ENCODE results near the gene PCYOX1L.

The PCYOX1L gene

DNA sequence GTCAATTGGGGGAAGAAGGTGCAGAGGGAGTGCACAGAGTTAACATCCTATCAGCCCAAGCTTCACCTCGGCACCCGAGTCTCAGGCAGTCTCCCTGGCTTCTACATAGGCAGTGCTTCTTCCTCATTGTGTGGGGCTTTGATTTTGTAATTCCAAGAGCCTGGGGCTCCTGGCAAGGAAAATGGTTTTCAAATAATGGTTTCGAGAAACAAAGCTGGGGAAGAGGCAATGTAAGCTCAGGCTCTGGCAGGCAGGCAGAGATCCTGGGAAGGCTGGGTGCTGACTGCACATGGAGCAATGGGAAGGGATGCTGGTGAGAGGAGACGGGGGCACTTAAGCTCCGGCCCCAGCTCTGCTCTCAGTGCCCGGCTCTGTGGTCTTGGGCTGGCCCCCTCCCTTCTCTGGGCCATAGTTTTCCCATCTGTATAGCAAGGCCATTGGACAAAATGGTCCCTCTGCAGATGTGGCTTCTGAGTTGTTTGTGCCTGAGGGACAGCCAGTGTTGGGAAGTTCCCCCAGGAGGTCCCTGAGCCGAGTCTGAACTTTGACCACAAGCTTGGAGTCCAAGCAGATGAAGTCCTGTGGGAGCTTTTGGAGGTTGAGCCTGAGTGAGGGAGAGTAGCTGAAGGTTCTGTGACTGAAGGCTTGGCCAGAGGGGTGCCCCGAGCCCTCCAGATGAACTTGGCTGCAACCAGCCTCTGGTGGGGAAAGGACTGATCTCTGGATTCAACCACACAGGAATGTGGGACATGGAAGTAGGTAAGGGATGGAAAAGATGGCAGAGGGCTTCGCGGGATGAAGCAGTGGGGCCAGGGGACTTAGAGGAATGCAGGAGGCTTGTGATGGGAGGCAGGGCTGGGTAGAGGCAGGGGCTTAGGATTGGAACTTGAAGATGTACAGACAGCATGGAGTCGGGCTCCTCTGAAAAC is 49.7 kb downstream of the PCYOX1L start:
- H3K9me3 Mint-ChIP-seq: no peaks in the 10 kb centered on the region
- no peak overlapping the region for H3K4me3 Mint-ChIP-seq
- DNase-seq (ENCODE audit: low spot score in 2 of 2): no peak
- no peaks in the 10 kb centered on the region for H3K4me1 Mint-ChIP-seq
- peaks cover 14% of the 10 kb centered on the region for H3K27me3 Mint-ChIP-seq
- ATAC-seq (ENCODE audit: low read depth): no peak
- H3K27ac Mint-ChIP-seq: no peak overlapping the region
- no peaks in the 10 kb centered on the region for H3K36me3 Mint-ChIP-seq

DNA sequence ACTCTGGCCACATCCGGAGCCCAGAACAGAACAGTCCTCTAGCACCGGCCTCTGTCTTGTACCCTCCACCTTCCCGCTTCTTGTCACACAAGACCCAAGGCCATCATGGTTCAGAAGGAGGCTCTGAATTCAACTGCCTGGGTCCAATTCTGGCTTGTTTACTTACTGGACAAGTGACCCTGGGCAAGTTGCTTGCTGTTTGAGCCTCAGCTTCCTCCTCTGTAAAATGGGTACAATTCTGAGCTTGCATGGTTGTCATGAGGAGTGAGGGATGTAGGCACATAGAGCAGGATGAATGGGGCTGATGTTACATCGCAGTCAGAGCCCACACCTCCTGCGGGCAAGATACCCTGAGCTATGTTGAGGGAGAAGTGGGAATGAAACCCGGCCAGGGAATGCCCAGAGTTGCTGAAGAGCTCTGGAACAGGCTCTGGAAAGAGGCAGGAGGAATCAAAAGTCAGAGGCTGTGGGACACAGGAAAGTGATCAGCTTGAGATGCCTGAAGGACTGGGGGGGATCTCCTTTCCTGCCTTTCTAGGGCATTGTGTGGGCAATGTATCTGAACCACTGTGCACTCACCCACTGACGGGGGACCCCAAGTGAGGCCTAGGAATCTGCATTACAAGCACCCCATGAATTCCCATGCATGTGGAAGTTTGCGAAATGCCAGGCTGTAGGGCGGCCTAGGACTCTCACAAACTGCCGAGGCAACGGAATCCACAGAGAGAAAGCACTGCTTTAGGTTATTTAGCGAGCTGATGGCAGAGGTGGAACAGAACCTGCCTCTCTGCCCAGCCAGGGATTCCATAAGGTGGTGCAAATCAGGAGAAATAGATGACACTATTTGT is 50.6 kb downstream of the PCYOX1L start:
- Mint-ChIP-seq H3K4me1 (no peaks in the 10 kb centered on the region), H3K27me3 (peaks cover 14% of the 10 kb centered on the region), H3K27ac (no peak overlapping the region), H3K4me3 (no peak overlapping the region), H3K9me3 (no peaks in the 10 kb centered on the region), H3K36me3 (no peaks in the 10 kb centered on the region)
- ATAC-seq (ENCODE audit: low read depth) (no peak), DNase-seq (ENCODE audit: low spot score in 2 of 2) (no peak)

- Mint-ChIP-seq H3K4me1 (no peaks in the 10 kb centered on the region), H3K27ac (no peak overlapping the region), H3K9me3 (no peaks in the 10 kb centered on the region), H3K36me3 (no peaks in the 10 kb centered on the region), H3K27me3 (peaks cover 14% of the 10 kb centered on the region), H3K4me3 (no peak overlapping the region)
- ATAC-seq (ENCODE audit: low read depth): no peak
- DNase-seq (ENCODE audit: low spot score in 2 of 2): no peak
Measured at GRCh38 chr5:149409268-149409948, 51.6 kb downstream of the PCYOX1L start.

DNA sequence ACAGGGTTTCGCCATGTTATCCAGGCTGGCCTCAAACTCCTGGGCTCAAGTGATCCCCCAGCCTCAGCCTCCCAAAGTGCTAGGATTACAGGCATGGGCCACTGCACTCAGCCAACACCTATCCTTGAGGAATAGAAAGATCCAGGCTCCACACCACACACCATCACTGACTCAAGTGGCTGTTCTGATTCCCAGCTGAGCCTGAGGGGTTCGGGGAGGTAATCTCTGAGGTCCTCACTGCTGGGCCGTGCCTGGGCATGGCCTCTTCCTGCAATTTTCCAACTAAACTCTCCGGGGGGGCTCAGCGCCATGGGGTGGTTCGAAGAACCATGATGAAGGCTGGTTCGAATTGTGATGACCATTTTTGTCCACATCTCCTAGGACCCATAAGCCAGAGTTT is 52.2 kb downstream of the PCYOX1L start:
- no peak overlapping the region for H3K4me3 Mint-ChIP-seq
- H3K36me3 Mint-ChIP-seq: no peaks in the 10 kb centered on the region
- H3K27ac Mint-ChIP-seq: no peak overlapping the region
- no peak for ATAC-seq (ENCODE audit: low read depth)
- peaks cover 14% of the 10 kb centered on the region for H3K27me3 Mint-ChIP-seq
- H3K9me3 Mint-ChIP-seq: no peaks in the 10 kb centered on the region
- H3K4me1 Mint-ChIP-seq: no peaks in the 10 kb centered on the region
- DNase-seq (ENCODE audit: low spot score in 2 of 2): no peak

DNA sequence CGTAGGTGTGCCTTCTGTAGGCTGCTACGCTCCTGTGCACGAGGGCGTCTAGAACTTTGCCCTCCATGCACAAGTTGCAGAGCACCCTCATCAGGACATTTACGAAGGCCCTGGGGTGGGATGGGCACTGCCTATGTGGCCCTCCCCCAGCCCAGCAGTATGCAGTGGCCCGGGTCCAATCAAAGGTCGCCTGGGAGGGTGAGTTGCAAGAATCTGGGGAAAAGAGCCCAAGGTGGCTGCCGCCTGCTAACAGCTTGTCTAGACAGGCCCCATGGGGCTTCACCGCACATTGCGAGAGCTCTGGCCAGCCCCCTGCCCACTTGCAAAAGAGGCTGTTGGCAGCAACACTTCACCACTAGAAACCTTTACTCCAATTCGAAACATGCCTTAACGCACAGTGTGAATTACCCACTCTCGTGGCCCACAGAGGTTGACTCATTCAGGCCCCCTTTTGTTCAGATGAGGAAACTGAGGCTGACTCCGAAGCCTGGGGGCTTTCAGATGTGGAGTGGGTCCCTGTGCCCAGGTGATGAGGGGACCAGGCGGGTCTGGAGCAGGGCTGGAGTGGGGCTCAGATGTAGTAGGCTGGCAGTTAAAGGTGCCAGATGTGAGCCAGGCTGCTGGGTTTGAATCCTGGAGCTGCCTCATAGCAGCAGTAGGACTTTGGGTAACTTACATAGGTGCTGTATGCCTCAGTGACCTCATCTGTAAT is 53.0 kb downstream of the PCYOX1L start:
- Mint-ChIP-seq H3K27ac (no peak overlapping the region), H3K27me3 (peaks cover 14% of the 10 kb centered on the region), H3K36me3 (no peaks in the 10 kb centered on the region)

GRCh38 chr5:149411738-149412519 is 54.1 kb downstream of the PCYOX1L start:
- DNase-seq (ENCODE audit: low spot score in 2 of 2) (no peak), ATAC-seq (ENCODE audit: low read depth) (no peak)
- no peaks in the 10 kb centered on the region for H3K36me3 Mint-ChIP-seq
- no peaks in the 10 kb centered on the region for H3K4me1 Mint-ChIP-seq
- H3K27ac Mint-ChIP-seq: no peak overlapping the region
- H3K27me3 Mint-ChIP-seq: peaks cover 14% of the 10 kb centered on the region
- H3K9me3 Mint-ChIP-seq: no peaks in the 10 kb centered on the region
- H3K4me3 Mint-ChIP-seq: no peak overlapping the region

More for the DNA sequence above, 53.0 kb downstream of the PCYOX1L start:
- ATAC-seq (ENCODE audit: low read depth) (no peak), DNase-seq (ENCODE audit: low spot score in 2 of 2) (no peak)
- Mint-ChIP-seq H3K9me3 (no peaks in the 10 kb centered on the region), H3K4me3 (no peak overlapping the region), H3K4me1 (no peaks in the 10 kb centered on the region)

DNA sequence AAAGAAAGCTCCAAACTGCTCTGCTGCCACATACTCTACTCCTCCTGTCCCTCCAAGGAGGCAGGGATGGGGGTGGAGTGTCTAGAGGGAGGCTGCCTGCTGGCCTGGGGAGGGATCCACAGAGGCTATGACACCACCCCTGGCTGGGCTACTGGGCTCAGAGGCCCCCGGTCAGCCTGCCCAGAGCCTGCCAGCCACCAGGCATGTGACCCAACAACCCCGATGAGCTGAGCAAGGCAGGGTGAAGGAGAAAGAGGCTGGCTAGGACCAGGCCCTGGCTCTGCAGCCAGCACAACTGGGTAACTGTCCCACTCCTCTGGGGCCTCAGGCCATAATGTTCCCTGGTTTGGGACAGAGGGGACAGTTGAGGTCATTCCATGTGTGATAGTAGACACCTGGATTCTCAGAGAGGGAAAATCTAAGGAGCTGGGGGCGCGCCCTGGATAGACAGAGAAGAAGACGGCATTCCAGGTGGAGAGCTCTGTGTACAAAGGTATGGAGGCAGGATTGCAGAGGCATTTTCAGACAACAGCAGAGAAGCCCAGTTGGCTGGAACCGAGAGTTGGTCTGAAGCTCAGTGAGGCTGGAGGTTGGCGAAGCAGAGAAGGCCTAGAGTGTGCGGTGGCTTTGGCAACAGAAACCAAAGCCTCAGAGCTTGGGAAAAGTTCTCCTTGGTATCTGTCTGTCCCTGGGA is 55.1 kb downstream of the PCYOX1L start:
- H3K27ac Mint-ChIP-seq: no peak overlapping the region
- H3K4me1 Mint-ChIP-seq: peaks cover 3% of the 10 kb centered on the region

DNA sequence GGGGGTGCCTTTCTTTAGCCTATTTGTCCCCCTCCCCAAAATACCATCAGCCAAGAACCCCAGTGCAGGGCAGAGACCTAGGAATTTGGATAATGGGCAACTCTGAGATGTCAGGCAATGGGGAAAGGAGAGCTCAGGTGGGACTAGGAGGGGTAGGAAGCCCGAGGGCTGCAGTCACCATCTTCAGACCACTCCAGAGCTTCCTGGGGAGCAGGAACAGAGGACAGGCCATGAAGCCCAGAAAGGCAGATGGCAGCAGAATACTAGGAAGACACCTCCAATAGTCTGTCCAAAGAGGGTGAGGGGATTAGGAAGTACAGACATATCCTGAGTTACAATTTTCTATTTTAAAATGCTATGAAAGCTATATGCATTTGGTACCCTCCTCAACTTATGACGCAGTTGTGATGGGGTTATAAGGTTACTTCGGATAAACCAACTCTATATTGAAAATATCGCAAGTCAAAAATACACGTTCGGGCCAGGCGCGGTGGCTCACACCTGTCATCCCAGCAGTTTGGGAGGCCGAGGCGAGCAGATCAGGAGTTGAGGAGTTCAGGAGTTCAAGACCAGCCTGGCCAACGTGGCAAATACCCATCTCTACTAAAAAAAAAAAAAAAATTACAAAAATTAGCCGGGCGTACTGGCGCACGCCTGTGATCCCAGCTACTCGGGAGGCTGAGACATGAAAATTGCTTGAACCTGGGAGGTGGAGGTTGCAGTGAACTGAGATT is 55.8 kb downstream of the PCYOX1L start:
- DNase-seq (ENCODE audit: low spot score in 2 of 2) (no peak), ATAC-seq (ENCODE audit: low read depth) (no peak)
- Mint-ChIP-seq H3K27ac (no peak overlapping the region), H3K36me3 (no peaks in the 10 kb centered on the region), H3K9me3 (no peaks in the 10 kb centered on the region), H3K4me3 (no peak overlapping the region), H3K27me3 (peaks cover 7% of the 10 kb centered on the region), H3K4me1 (peaks cover 3% of the 10 kb centered on the region)

More for the DNA sequence above, 55.1 kb downstream of the PCYOX1L start:
- H3K36me3 Mint-ChIP-seq: no peaks in the 10 kb centered on the region
- no peak overlapping the region for H3K4me3 Mint-ChIP-seq
- DNase-seq (ENCODE audit: low spot score in 2 of 2): no peak
- H3K9me3 Mint-ChIP-seq: no peaks in the 10 kb centered on the region
- no peak for ATAC-seq (ENCODE audit: low read depth)
- peaks cover 10% of the 10 kb centered on the region for H3K27me3 Mint-ChIP-seq

DNA sequence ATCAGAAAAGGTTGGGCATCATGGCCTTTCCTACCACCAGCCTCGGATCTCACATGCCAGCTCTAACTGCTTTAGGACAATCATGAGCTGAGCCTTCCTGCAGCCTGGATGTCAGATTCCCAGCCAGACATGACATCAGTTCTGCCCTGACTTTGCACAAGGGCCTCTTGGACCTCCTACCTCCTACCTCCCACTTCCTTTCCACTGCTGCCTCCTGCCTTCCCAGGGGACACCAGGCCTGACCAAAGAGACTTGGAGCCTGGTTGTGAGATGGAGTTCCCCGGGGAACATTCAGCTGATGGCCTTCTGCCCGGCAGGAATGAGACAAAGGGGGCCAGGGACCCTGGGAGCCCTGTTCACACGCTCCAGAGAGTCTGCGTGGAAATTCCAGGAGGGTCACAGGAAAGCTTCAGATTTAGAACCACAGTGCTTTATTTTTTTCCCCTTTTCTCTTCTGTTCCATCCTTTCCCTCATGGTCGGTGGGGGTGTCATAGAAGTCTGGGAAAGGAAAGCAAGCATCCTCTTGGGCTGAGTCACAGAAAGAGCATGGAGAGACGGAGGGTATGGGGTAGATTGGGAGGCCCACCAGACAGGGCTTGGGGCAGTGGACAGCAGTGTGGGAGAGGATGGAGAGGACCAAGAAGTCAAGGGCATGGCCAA is 56.7 kb downstream of the PCYOX1L start:
- H3K4me1 Mint-ChIP-seq: peaks cover 3% of the 10 kb centered on the region
- H3K27ac Mint-ChIP-seq: no peak overlapping the region
- H3K36me3 Mint-ChIP-seq: no peaks in the 10 kb centered on the region

GRCh38 chr5:149415066-149415967 is 57.5 kb downstream of the PCYOX1L start:
- Mint-ChIP-seq H3K4me1 (peaks cover 5% of the 10 kb centered on the region), H3K36me3 (no peaks in the 10 kb centered on the region), H3K27me3 (peaks cover 4% of the 10 kb centered on the region), H3K9me3 (no peaks in the 10 kb centered on the region), H3K4me3 (no peak overlapping the region), H3K27ac (no peak overlapping the region)
- ATAC-seq (ENCODE audit: low read depth) (no peak), DNase-seq (ENCODE audit: low spot score in 2 of 2) (no peak)

More for the DNA sequence above, 56.7 kb downstream of the PCYOX1L start:
- no peak for DNase-seq (ENCODE audit: low spot score in 2 of 2)
- H3K4me3 Mint-ChIP-seq: no peak overlapping the region
- H3K27me3 Mint-ChIP-seq: peaks cover 7% of the 10 kb centered on the region
- ATAC-seq (ENCODE audit: low read depth): no peak
- H3K9me3 Mint-ChIP-seq: no peaks in the 10 kb centered on the region
